Uterus (tissue), 2 donors: Measurements from ENCODE around the gene SPIRE1.

Experiments used
- CTCF ChIP-seq, 4 experiments: fragments of 200-600 bp in 2 of 4; fragments of 450-650 bp in 2 of 4; sonication (generic) in 2 of 4; IDR thresholded peaks; one replicate each; pipeline ENCODE4 v1.5.1; 2016 to 2019; ENCODE audit warnings: antibody characterized with exemption in 4 of 4, mild to moderate bottlenecking in 2 of 4, moderate library complexity in 1 of 4
- POLR2A ChIP-seq, 2 donors: fragments of 450-650 bp; IDR thresholded peaks; one replicate each; pipeline ENCODE4 v1.6.1; 2016; ENCODE audit warnings: antibody characterized with exemption in 2 of 2, mild to moderate bottlenecking in 1 of 2, moderate library complexity in 1 of 2

DNA sequence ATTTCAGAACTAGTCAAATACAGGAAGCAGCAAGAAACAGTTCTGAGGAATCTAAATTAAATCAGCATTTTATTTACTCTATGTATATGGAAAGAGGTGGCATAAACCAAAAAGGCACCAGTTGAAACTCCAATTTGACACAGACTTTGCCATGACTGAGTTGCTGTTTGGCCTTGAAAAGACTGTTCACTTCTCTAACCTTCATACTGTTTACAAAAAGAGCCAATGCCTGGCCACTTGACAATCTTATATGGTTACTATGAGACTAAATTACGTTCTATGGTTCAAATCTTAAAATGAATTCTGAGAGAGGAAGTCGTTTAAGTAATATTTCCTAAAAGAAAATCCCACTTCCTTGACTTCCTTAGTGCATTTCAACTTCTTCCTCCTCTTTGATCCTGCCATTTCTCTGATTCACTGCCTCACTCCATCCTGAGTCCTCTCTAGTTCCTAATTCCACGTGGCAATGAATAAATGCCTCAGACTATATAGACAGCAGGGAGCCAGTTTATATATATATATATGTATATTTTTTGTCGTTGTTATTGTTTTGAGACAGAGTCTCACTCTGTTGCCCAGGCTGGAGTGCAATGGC, 31.4 kb upstream of the SPIRE1 start:
- TF ChIP-seq CTCF (IDR thresholded peaks at IDR 0.05): no peak
- no peak for TF ChIP-seq POLR2A (IDR thresholded peaks at IDR 0.05)
